Uterus (tissue), 2 donors: Measurements from ENCODE around the gene CADM4.

ENCODE experiments used
- CTCF ChIP-seq, 4 experiments: fragments of 200-600 bp in 2 of 4; fragments of 450-650 bp in 2 of 4; sonication (generic) in 2 of 4; IDR thresholded peaks; one replicate each; pipeline ENCODE4 v1.5.1; 2016 to 2019; ENCODE audit warnings: antibody characterized with exemption in 4 of 4, mild to moderate bottlenecking in 2 of 4, moderate library complexity in 1 of 4
- POLR2A ChIP-seq, 2 donors: fragments of 450-650 bp; IDR thresholded peaks; one replicate each; pipeline ENCODE4 v1.6.1; 2016; ENCODE audit warnings: antibody characterized with exemption in 2 of 2, mild to moderate bottlenecking in 1 of 2, moderate library complexity in 1 of 2

GRCh38 chr19:43606569-43607229 is 33.0 kb downstream of the CADM4 start:
- TF ChIP-seq CTCF (IDR thresholded peaks at IDR 0.05) = no peak
- no peak for TF ChIP-seq POLR2A (IDR thresholded peaks at IDR 0.05)
